OCI-LY1 (cell line): ENCODE data around the gene PTGES.

Experiments
- CTCF ChIP-seq: fragments of 200-600 bp; sonication (generic), shearing (Covaris generic); IDR thresholded peaks from 2 replicates; pipeline ENCODE4 v1.5.1; 2017; ENCODE audit warnings: mild to moderate bottlenecking, antibody characterized with exemption, low read length, moderate library complexity, mixed read lengths
- EZH2 ChIP-seq: fragments of 200-600 bp; sonication (generic), shearing (Covaris generic); IDR thresholded peaks from 2 replicates; pipeline ENCODE4 v1.8.0; 2017; ENCODE audit warnings: borderline replicate concordance, mixed run types, mild to moderate bottlenecking, antibody characterized with exemption, low read length, moderate library complexity, mixed read lengths

GRCh38 chr9:129701549-129701948 lies 51.3 kb downstream of the PTGES start:
- no peak for TF ChIP-seq CTCF
- TF ChIP-seq EZH2, result no peak
